HFFc6 (cell line): ENCODE measurements around the gene DCAF4. TPM values are rescaled to one million over a fixed set of nuclear protein-coding genes. Genes with fewer than 3 reads are reported as not detected.

Experiments used
- DNase-seq: peaks from one replicate; pipeline ENCODE4 v3.0.0-alpha.2; 2018
- H3K27ac Mint-ChIP-seq: 2 replicates; pipeline ENCODE4 v1.8.0; 2020; ENCODE audit warnings: mild to moderate bottlenecking, mixed read lengths
- H3K27me3 Mint-ChIP-seq: 2 replicates; pipeline ENCODE4 v1.8.0; 2021; ENCODE audit warnings: mild to moderate bottlenecking, moderate library complexity, mixed read lengths; ENCODE audit not compliant: insufficient read depth
- H3K36me3 Mint-ChIP-seq: 2 replicates; pipeline ENCODE4 v1.8.0; 2021; ENCODE audit warnings: low read depth, mixed read lengths
- H3K4me1 Mint-ChIP-seq: 2 replicates; pipeline ENCODE4 v1.8.0; 2020; ENCODE audit warnings: low read depth, mixed read lengths
- H3K4me3 Mint-ChIP-seq: 2 replicates; pipeline ENCODE4 v1.8.0; 2020; ENCODE audit warnings: mild to moderate bottlenecking, moderate library complexity, mixed read lengths
- H3K9me3 Mint-ChIP-seq: 2 replicates; pipeline ENCODE4 v1.8.0; 2020; ENCODE audit warnings: mild to moderate bottlenecking, mixed read lengths
- CTCF ChIP-seq: fragments of 200-600 bp; sonication (generic); IDR thresholded peaks from 2 replicates; pipeline ENCODE4 v1.5.0; 2021; ENCODE audit warnings: antibody characterized with exemption, mild to moderate bottlenecking
- total RNA-seq, 6 experiments: library from RNA; stranded (reverse); fragmentation: NEBNext Ultra II Directional; extraction: Animal tissue kit (Norgen Biotek cat#: 25700); gene quantifications; 2 replicates in 1 of 6; 3 replicates in 5 of 6; pipeline ENCODE4 v1.2.3, GENCODE V29; 2021

The DCAF4 gene
- total RNA-seq, 6 experiments from 2014 or later = 14.4 to 20.0 (median 16.2) TPM

- Mint-ChIP-seq H3K27ac (no peak overlapping the region), H3K27me3 (no peaks in the 10 kb centered on the region), H3K9me3 (no peaks in the 10 kb centered on the region), H3K36me3 (peaks cover 22% of the 10 kb centered on the region), H3K4me1 (peaks cover under 1% of the 10 kb centered on the region; the same call in 1 of the 2 replicates), H3K4me3 (no peak overlapping the region)
- DNase-seq = no peak
- TF ChIP-seq CTCF = no peak
Observed at GRCh38 chr14:72970824-72971434, 44.7 kb downstream of the DCAF4 start.

GRCh38 chr14:72974661-72975060, 48.4 kb downstream of the DCAF4 start:
- Mint-ChIP-seq H3K27ac (no peak overlapping the region), H3K36me3 (peaks cover 24% of the 10 kb centered on the region), H3K9me3 (no peaks in the 10 kb centered on the region), H3K27me3 (no peaks in the 10 kb centered on the region), H3K4me1 (no peaks in the 10 kb centered on the region), H3K4me3 (no peak overlapping the region)
- TF ChIP-seq CTCF = no peak
- DNase-seq = no peak

- H3K27ac Mint-ChIP-seq = no peak overlapping the region
- peak; percentile 36; the same call in 1 of the 2 replicates for TF ChIP-seq CTCF
- H3K36me3 Mint-ChIP-seq = peaks cover 25% of the 10 kb centered on the region
- no peaks in the 10 kb centered on the region for H3K9me3 Mint-ChIP-seq
- H3K27me3 Mint-ChIP-seq = no peaks in the 10 kb centered on the region
- DNase-seq = no peak
- no peak overlapping the region for H3K4me3 Mint-ChIP-seq
- H3K4me1 Mint-ChIP-seq = no peaks in the 10 kb centered on the region
Observed at GRCh38 chr14:72975770-72976169, 49.5 kb downstream of the DCAF4 start.

GRCh38 chr14:72978856-72979255, 52.6 kb downstream of the DCAF4 start:
- Mint-ChIP-seq H3K9me3 (no peaks in the 10 kb centered on the region), H3K36me3 (peaks cover 25% of the 10 kb centered on the region), H3K27ac (no peak overlapping the region), H3K27me3 (no peaks in the 10 kb centered on the region), H3K4me3 (no peak overlapping the region), H3K4me1 (no peaks in the 10 kb centered on the region)
- DNase-seq = no peak
- TF ChIP-seq CTCF = no peak

GRCh38 chr14:72980863-72981262, 54.6 kb downstream of the DCAF4 start:
- H3K27ac Mint-ChIP-seq = no peak overlapping the region
- no peaks in the 10 kb centered on the region; the same call in 1 of the 2 replicates for H3K27me3 Mint-ChIP-seq
- TF ChIP-seq CTCF = no peak
- no peak for DNase-seq
- H3K36me3 Mint-ChIP-seq = peaks cover 33% of the 10 kb centered on the region
- no peaks in the 10 kb centered on the region for H3K9me3 Mint-ChIP-seq
- no peaks in the 10 kb centered on the region for H3K4me1 Mint-ChIP-seq
- H3K4me3 Mint-ChIP-seq = no peak overlapping the region
